PC-9 (cell line): ENCODE measurements around the gene CETP. TPM values are rescaled to one million over a fixed set of nuclear protein-coding genes. Genes with fewer than 3 reads are reported as not detected.

Experiments used
- BruUV-seq: library from RNA; stranded (reverse); fragments of 400-500 nt; replicated peaks from 2 replicates; lab custom pipeline; 2021; lab: Mats Ljungman, UMichigan
- CTCF ChIA-PET: fragments of 300-600 bp; sonication (Branson Sonifier 250); formaldehyde crosslinking; loops from one replicate; lab custom pipeline; 2022; ENCODE audit warnings: antibody characterized with exemption; lab: Charles Lee
- POLR2A ChIA-PET: fragments of 300-600 bp; sonication (Branson Sonifier 250); formaldehyde crosslinking; loops from one replicate; lab custom pipeline; 2022; ENCODE audit warnings: antibody characterized with exemption; ENCODE audit not compliant: unreplicated experiment; lab: Charles Lee
- DNase-seq, 2 experiments: peaks; one replicate each; pipeline versions ENCODE4 v3.0.0 to v3.0.0-alpha.2; 2015 to 2022; ENCODE audit warnings: mixed read lengths in 1 of 2
- H2AFZ ChIP-seq: fragments of 200-600 bp; sonication (generic); 2 replicates; pipeline ENCODE4 v1.8.1; 2017; ENCODE audit warnings: antibody characterized with exemption
- H3F3A ChIP-seq: fragments of 200-600 bp; sonication (generic); 2 replicates; pipeline ENCODE4 v1.8.1; 2017; ENCODE audit warnings: antibody characterized with exemption, mild to moderate bottlenecking, low read depth; ENCODE audit not compliant: insufficient read depth
- H3K27ac ChIP-seq: fragments of 200-600 bp; sonication (generic); 2 replicates; pipeline ENCODE4 v1.6.1; 2016; ENCODE audit warnings: mixed run types
- H3K27me3 ChIP-seq: fragments of 200-600 bp; sonication (generic); 2 replicates; pipeline ENCODE4 v1.6.1; 2016; ENCODE audit warnings: low read depth, mixed run types; ENCODE audit not compliant: insufficient read depth
- H3K36me3 ChIP-seq: fragments of 200-600 bp; sonication (generic); 2 replicates; pipeline ENCODE4 v1.6.1; 2016; ENCODE audit warnings: low read depth, mixed run types
- H3K4me1 ChIP-seq: fragments of 200-600 bp; sonication (generic); replicated peaks from 2 replicates; pipeline ENCODE4 v1.6.1; 2016; ENCODE audit warnings: mixed run types; ENCODE audit not compliant: insufficient read depth
- H3K4me2 ChIP-seq: fragments of 200-600 bp; sonication (generic); 2 replicates; pipeline ENCODE4 v1.6.1; 2017; ENCODE audit warnings: mixed run types
- H3K4me3 ChIP-seq: fragments of 200-600 bp; sonication (generic); 2 replicates; pipeline ENCODE4 v1.6.1; 2016; ENCODE audit warnings: mixed run types
- H3K79me2 ChIP-seq: fragments of 200-600 bp; sonication (generic); 2 replicates; pipeline ENCODE4 v1.6.1; 2017; ENCODE audit warnings: low read depth, mixed run types
- H3K9me2 ChIP-seq: fragments of 200-600 bp; sonication (generic); 2 replicates; pipeline ENCODE4 v1.8.1; 2017; ENCODE audit warnings: mild to moderate bottlenecking; ENCODE audit not compliant: insufficient read depth
- H3K9me3 ChIP-seq: fragments of 200-600 bp; sonication (generic); 2 replicates; pipeline ENCODE4 v1.8.1; 2016; ENCODE audit warnings: low read depth; ENCODE audit not compliant: insufficient read depth
- H4K20me1 ChIP-seq: fragments of 200-600 bp; sonication (generic); 2 replicates; pipeline ENCODE4 v1.8.1; 2017; ENCODE audit not compliant: insufficient read depth
- EZH2 ChIP-seq: fragments of 200-600 bp; sonication (generic); IDR thresholded peaks from 2 replicates; pipeline ENCODE4 v1.8.0; 2017; ENCODE audit warnings: antibody characterized with exemption, low read depth
- intact Hi-C: fragments of 100-400 bp; cut with micrococcal nuclease; formaldehyde crosslinking; loops from one replicate; pipeline ENCODE4 v1.10.0; 2022; ENCODE audit not compliant: unreplicated experiment
- total RNA-seq: library from RNA; stranded (reverse); gene quantifications from 2 replicates; pipeline ENCODE4 v1.2.3, GENCODE V29; 2021
- TF ChIP-seq, protein P1 (sequence below): fragments of 200-600 bp; sonication (generic); conservative IDR thresholded peaks from 2 replicates; pipeline ENCODE4 v1.6.1; 2017; ENCODE audit warnings: mixed run types, antibody characterized with exemption, mild to moderate bottlenecking, moderate library complexity

The CETP gene
- total RNA-seq, 1 experiment from 2014 or later = not detected

DNA sequence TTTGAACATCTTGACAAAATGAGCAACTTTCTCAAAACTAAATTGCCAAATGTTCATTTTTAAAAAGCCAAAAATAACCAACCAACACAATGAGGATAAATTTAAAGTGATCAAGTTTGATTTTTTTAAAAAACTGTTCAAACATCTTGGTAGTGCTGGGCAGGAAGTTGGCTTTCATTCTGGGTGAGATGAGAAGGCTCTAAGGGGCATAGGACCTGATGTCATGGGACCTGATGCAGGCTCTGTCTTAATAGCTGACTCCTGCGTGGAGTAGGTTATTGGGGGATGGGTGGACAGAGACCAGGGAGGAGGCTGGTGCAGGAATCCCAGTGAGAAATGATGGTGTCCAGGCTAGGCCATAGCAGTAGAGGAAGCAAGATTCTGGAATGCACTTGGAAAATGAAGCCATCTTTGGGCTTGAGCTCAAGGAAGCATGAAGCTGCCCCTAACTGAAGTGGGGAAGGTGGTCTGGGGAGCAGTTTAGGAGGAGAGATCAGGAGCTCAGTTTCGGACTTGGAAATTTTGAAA lies 48.0 kb downstream of the CETP start:
- H3F3A ChIP-seq = peaks cover 19% of the 10 kb centered on the region
- intact Hi-C loops = no loop called here
- POLR2A ChIA-PET = interaction anchor here (0.5 to 0.7 kb wide), 3 partner anchors 9 to 40 kb away, joined by 3 to 6 read pairs (median 3); no protein-coding TSS in a partner anchor

DNA sequence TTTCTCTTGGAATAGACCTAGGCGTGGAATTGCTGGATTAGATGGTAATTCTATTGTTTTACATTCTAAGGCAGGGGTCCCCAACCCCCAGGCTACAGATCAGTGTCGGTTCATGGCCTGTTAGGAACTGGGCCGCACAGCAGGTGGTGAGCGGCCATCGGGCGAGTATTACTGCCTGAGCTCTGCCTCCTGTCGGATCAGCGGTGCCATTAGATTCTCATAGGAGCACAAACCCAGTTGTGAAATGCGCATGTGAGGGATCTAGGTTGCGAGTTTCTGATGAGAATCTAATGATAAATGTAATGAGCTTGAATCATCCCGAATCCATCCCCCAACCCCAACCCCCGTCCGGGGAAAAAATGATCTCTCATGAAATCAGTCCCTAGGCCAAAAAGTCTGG lies 50.6 kb downstream of the CETP start:
- no peak for TF ChIP-seq EZH2
- TF ChIP-seq, protein P1, sequence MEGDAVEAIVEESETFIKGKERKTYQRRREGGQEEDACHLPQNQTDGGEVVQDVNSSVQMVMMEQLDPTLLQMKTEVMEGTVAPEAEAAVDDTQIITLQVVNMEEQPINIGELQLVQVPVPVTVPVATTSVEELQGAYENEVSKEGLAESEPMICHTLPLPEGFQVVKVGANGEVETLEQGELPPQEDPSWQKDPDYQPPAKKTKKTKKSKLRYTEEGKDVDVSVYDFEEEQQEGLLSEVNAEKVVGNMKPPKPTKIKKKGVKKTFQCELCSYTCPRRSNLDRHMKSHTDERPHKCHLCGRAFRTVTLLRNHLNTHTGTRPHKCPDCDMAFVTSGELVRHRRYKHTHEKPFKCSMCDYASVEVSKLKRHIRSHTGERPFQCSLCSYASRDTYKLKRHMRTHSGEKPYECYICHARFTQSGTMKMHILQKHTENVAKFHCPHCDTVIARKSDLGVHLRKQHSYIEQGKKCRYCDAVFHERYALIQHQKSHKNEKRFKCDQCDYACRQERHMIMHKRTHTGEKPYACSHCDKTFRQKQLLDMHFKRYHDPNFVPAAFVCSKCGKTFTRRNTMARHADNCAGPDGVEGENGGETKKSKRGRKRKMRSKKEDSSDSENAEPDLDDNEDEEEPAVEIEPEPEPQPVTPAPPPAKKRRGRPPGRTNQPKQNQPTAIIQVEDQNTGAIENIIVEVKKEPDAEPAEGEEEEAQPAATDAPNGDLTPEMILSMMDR = no peak
- ChIA-PET CTCF (no interaction called here), POLR2A (no interaction called here)
- Histone ChIP-seq H3K9me3 (no peaks in the 10 kb centered on the region), H2AFZ (no peak overlapping the region), H3K4me2 (peak overlapping the region; percentile 8; the same call in 1 of the 2 replicates), H3F3A (peaks cover 19% of the 10 kb centered on the region), H3K27me3 (no peaks in the 10 kb centered on the region), H3K79me2 (no peaks in the 10 kb centered on the region), H3K4me3 (no peak overlapping the region), H3K4me1 (peaks cover 22% of the 10 kb centered on the region), H4K20me1 (no peaks in the 10 kb centered on the region), H3K27ac (peak overlapping the region; percentile 57), H3K9me2 (no peaks in the 10 kb centered on the region), H3K36me3 (no peaks in the 10 kb centered on the region)
- no peak for DNase-seq
- BruUV-seq = no TSS peak
- intact Hi-C loops = no loop called here

More for the DNA sequence above, 48.0 kb downstream of the CETP start:
- no peak overlapping the region for H3K4me3 ChIP-seq
- no peak overlapping the region for H3K4me2 ChIP-seq
- no peak overlapping the region for H2AFZ ChIP-seq
- DNase-seq = no peak
- no peaks in the 10 kb centered on the region for H4K20me1 ChIP-seq
- no peaks in the 10 kb centered on the region for H3K9me2 ChIP-seq
- no peaks in the 10 kb centered on the region for H3K9me3 ChIP-seq
- no peaks in the 10 kb centered on the region for H3K36me3 ChIP-seq
- no peaks in the 10 kb centered on the region for H3K79me2 ChIP-seq
- no peaks in the 10 kb centered on the region for H3K27me3 ChIP-seq
- no TSS peak for BruUV-seq
- TF ChIP-seq, protein P1 = no peak
- no peak for TF ChIP-seq EZH2
- no peak overlapping the region for H3K27ac ChIP-seq
- CTCF ChIA-PET = no interaction called here
- peaks cover 22% of the 10 kb centered on the region for H3K4me1 ChIP-seq

DNA sequence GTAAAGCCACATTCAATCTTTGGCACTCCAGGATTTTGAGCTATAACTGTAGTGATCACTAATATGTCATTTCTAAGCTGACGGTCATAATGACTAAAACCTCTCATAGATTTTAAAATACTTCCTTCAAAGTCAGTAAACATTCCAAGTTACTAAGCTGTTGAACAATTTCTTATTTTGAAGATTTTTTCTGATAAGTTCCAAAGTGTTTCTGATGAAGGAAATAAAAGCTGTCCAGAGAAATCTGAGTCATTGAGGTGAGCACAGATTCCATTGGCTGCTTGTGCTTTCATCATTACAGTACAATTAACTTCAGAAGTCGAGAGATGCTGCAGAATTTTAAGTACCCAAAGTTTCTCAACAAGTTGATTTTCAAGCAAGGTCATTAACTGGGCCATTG lies 51.5 kb downstream of the CETP start:
- Histone ChIP-seq H3K79me2 (no peaks in the 10 kb centered on the region), H3K9me2 (no peaks in the 10 kb centered on the region), H2AFZ (no peak overlapping the region), H3F3A (peaks cover 19% of the 10 kb centered on the region), H3K4me1 (peaks cover 22% of the 10 kb centered on the region), H3K36me3 (no peaks in the 10 kb centered on the region), H3K4me2 (peak overlapping the region; percentile 8; the same call in 1 of the 2 replicates), H3K4me3 (no peak overlapping the region), H3K9me3 (no peaks in the 10 kb centered on the region), H3K27me3 (no peaks in the 10 kb centered on the region), H3K27ac (peak overlapping the region; percentile 57), H4K20me1 (no peaks in the 10 kb centered on the region)
- intact Hi-C loops = no loop called here
- CTCF ChIA-PET = interaction anchor here (0.8 kb wide), 1 partner anchor 48 kb away, joined by 3 read pairs; no protein-coding TSS in a partner anchor
- POLR2A ChIA-PET = interaction anchor here (0.6 to 0.9 kb wide), 2 partner anchors 20 to 604 kb away, joined by 7 to 9 read pairs; no protein-coding TSS in a partner anchor
- peak in 1 of 2 experiments; percentile 94 for DNase-seq
- TF ChIP-seq, protein P1 = no peak
- no peak for TF ChIP-seq EZH2
- no TSS peak for BruUV-seq
